ENCODE results near the gene VTI1A. TPM values are rescaled to one million over a fixed set of nuclear protein-coding genes. Genes with fewer than 3 reads are reported as not detected.

The VTI1A gene
- total and polyA plus RNA-seq, 9 of the 15 experiments (the other 6 are each of a cell fraction or from before 2014, with no cell fraction given), result 9.3 to 21.4 (median 16.0) TPM

- TF ChIP-seq NKRF (IDR thresholded peaks at IDR 0.05; ENCODE audit: borderline replicate concordance) (no peak), GTF2F1 (IDR thresholded peaks at IDR 0.05; ENCODE audit: low read depth, low read length) (no peak), ZNF444 (CRISPR knock-in tag; IDR thresholded peaks at IDR 0.05) (no peak), SNAPC5 (CRISPR knock-in tag; IDR thresholded peaks at IDR 0.05) (no peak), ELF2 (CRISPR knock-in tag; IDR thresholded peaks at IDR 0.05) (no peak), TBP (optimal IDR thresholded peaks at IDR 0.05; ENCODE audit: low read depth, low read length) (no peak), ZNF311 (CRISPR knock-in tag; IDR thresholded peaks at IDR 0.05) (no peak), STAT5A (IDR thresholded peaks at IDR 0.05; ENCODE audit: borderline replicate concordance, low read length) (no peak)
Observed at GRCh38 chr10:112716076-112716475, 269.1 kb downstream of the VTI1A start (continued).

GRCh38 chr10:112716924-112717413 is 270.0 kb downstream of the VTI1A start:
- Histone ChIP-seq H3K4me2 (ENCODE audit: insufficient read depth, low read length) (no peak overlapping the region), H3K4me1 (replicated peaks in 1 of 2; ENCODE audit: control insufficient read depth in 2 of 2, insufficient read depth in 2 of 2, low read length in 2 of 2) (no peaks in the 10 kb centered on the region), H3K9me3 (replicated peaks; ENCODE audit: control insufficient read depth, insufficient read depth, low read depth, low read length) (no peaks in the 10 kb centered on the region), H3K27ac (ENCODE audit: extremely low read depth, low read depth, low read length) (no peak overlapping the region), H2AFZ (ENCODE audit: low read depth, low read length) (no peak overlapping the region), H3K36me3 (ENCODE audit: control insufficient read depth, insufficient read depth, low read length) (no peaks in the 10 kb centered on the region), H3K27me3 (ENCODE audit: control insufficient read depth in 2 of 2, insufficient read depth in 2 of 2, low read length in 2 of 2) (no peaks in the 10 kb centered on the region), H3K9me1 (ENCODE audit: control insufficient read depth, insufficient read depth, low read length) (no peaks in the 10 kb centered on the region), H4K20me1 (replicated peaks; ENCODE audit: control insufficient read depth, insufficient read depth, low read length) (no peaks in the 10 kb centered on the region), H3K79me2 (ENCODE audit: control insufficient read depth, insufficient read depth, low read length) (no peaks in the 10 kb centered on the region), H3K9ac (ENCODE audit: insufficient read depth in 1 of 2, low read depth in 2 of 2, low read length in 2 of 2) (no peak overlapping the region), H3K4me3 (no peak overlapping the region)
- FAIRE-seq (no peak), DNase-seq (ENCODE audit: extremely low read depth in 1 of 4, low spot score in 3 of 4) (no peak), ATAC-seq (no peak)
- in situ Hi-C loops (cut with MboI) (no loop called here), intact Hi-C loops (cut with micrococcal nuclease) (no loop called here)
- no peak for TF ChIP-seq POLR3A (IDR thresholded peaks at IDR 0.05; ENCODE audit: borderline replicate concordance, extremely low read depth, insufficient read depth, insufficient read length)
- no peak for TF ChIP-seq ZNF431 (CRISPR knock-in tag; IDR thresholded peaks at IDR 0.05)
- no peak for TF ChIP-seq GMEB1 (CRISPR knock-in tag; IDR thresholded peaks at IDR 0.05)
- TF ChIP-seq SP2 (IDR thresholded peaks at IDR 0.05; ENCODE audit: extremely low read depth, low read depth, low read length, poor library complexity, severe bottlenecking), result no peak
- TF ChIP-seq SRF (CRISPR knock-in tag; IDR thresholded peaks at IDR 0.05), result no peak
- no peak for TF ChIP-seq MAX (CRISPR knock-in tag; IDR thresholded peaks at IDR 0.05)
- BruUV-seq (replicated peaks), result no TSS peak
- CTCF ChIA-PET (ENCODE audit: low intra/inter-chr PET ratio), result no interaction called here
- POLR2A ChIA-PET, result no interaction called here
- whole genome bisulfite sequencing (ENCODE audit: insufficient coverage, low coverage, missing lambda C conversion rate), result 68% methylated on average over 6 of the region's 6 CpGs

All from K562 (cell line).